Upper lobe of left lung (tissue), 6 donors: ENCODE results near the gene MYLK3. TPM values are rescaled to one million over a fixed set of nuclear protein-coding genes. Genes with fewer than 3 reads are reported as not detected.

Experiments
- ATAC-seq, 2 donors: fragments of 200-7000 bp; cut with Tn5 transposase; one replicate each; pipeline ENCODE4 v1.9.1; 2022; ENCODE audit warnings: mild to moderate bottlenecking in 2 of 2, moderate library complexity in 2 of 2; ENCODE audit not compliant: low FRiP score in 2 of 2
- DNase-seq, 2 donors: peaks; one replicate each; pipeline ENCODE4 v3.0.0-alpha.2; 2019 to 2020
- H3K27ac ChIP-seq, 4 donors: fragments of 200-600 bp; sonication (generic); one replicate each; pipeline ENCODE4 v1.5.1; 2016 to 2019
- H3K27me3 ChIP-seq, 4 donors: fragments of 200-600 bp; sonication (generic); one replicate each; pipeline ENCODE4 v1.5.1; 2017 to 2019
- H3K36me3 ChIP-seq, 4 donors: fragments of 200-600 bp; sonication (generic); one replicate each; pipeline ENCODE4 v1.5.1; 2016 to 2019
- H3K4me1 ChIP-seq, 4 donors: fragments of 200-600 bp; sonication (generic); one replicate each; pipeline ENCODE4 v1.5.1; 2018 to 2019
- H3K4me3 ChIP-seq, 4 donors: fragments of 200-600 bp; sonication (generic); one replicate each; pipeline ENCODE4 v1.5.1; 2017 to 2019; ENCODE audit warnings: mild to moderate bottlenecking in 2 of 4, moderate library complexity in 1 of 4
- H3K9me3 ChIP-seq, 4 donors: fragments of 200-600 bp; sonication (generic); one replicate each; pipeline ENCODE4 v1.5.1; 2018 to 2019
- CTCF ChIP-seq, 6 experiments: fragments of 450-650 bp in 4 of 6; fragments of 200-600 bp in 2 of 6; sonication (generic) in 2 of 6; IDR thresholded peaks; one replicate each; pipeline ENCODE4 v1.5.1; 2016 to 2019; ENCODE audit warnings: antibody characterized with exemption in 6 of 6
- EP300 ChIP-seq, 4 donors: sonication (generic); formaldehyde crosslinking; IDR thresholded peaks; one replicate each; pipeline ENCODE4 v1.5.1; 2017; ENCODE audit warnings: antibody characterized with exemption in 4 of 4, control low read depth in 2 of 4
- POLR2A ChIP-seq, 4 donors: fragments of 450-650 bp; IDR thresholded peaks; one replicate each; pipeline ENCODE4 v1.5.1; 2016 to 2017; ENCODE audit warnings: antibody characterized with exemption in 4 of 4, mild to moderate bottlenecking in 2 of 4
- POLR2AphosphoS5 ChIP-seq, 2 donors: sonication (generic); formaldehyde crosslinking; IDR thresholded peaks; one replicate each; pipeline ENCODE4 v1.5.1; 2017; ENCODE audit warnings: antibody characterized with exemption in 2 of 2
- WGBS, 2 donors: methylation state at CpG; one replicate each; pipeline ENCODE4 v1.1.5; 2017 to 2018; 5-methylcytosine and 5-hydroxymethylcytosine counted together
- total RNA-seq, 6 donors: library from RNA; depleted of rRNA in 4 of 6; stranded (reverse); fragments of >200 nt in 4 of 6; gene quantifications; one replicate each; pipeline versions ENCODE4 v1.1.0 to v1.2.1, GENCODE V29; 2016 to 2021
- donor health status: DM: no; HTN: no; CAD: no; lungs with moderate emphysema.
- donor health status: DM: no; HTN: yes; CAD: no; lungs with severe emphysema.

The MYLK3 gene
- total RNA-seq, 6 donors from 2014 or later, result 0.11 to 4.2 (median 1.1) TPM

- Histone ChIP-seq H3K27ac (no peak overlapping the region), H3K36me3 (peaks cover 15 to 100% (median 49%) of the 10 kb centered on the region in 4 donors), H3K4me3 (no peak overlapping the region), H3K9me3 (no peaks in the 10 kb centered on the region), H3K27me3 (no peaks in the 10 kb centered on the region), H3K4me1 (no peaks in the 10 kb centered on the region)
- peak; percentile 84 to 92 for ATAC-seq
- no peak for TF ChIP-seq POLR2A (IDR thresholded peaks at IDR 0.05)
- peak; percentile 58 to 75 (median 70) for TF ChIP-seq CTCF (IDR thresholded peaks at IDR 0.05)
- no peak for TF ChIP-seq EP300 (IDR thresholded peaks at IDR 0.05)
- DNase-seq, result peak in 1 of 2 donors; percentile 54
- 72 to 77% methylated on average over 6 of the region's 6 CpGs for WGBS, 2 donors
These were observed 74.7 kb downstream of the MYLK3 start for GRCh38 chr16:46673320-46674013.

DNA sequence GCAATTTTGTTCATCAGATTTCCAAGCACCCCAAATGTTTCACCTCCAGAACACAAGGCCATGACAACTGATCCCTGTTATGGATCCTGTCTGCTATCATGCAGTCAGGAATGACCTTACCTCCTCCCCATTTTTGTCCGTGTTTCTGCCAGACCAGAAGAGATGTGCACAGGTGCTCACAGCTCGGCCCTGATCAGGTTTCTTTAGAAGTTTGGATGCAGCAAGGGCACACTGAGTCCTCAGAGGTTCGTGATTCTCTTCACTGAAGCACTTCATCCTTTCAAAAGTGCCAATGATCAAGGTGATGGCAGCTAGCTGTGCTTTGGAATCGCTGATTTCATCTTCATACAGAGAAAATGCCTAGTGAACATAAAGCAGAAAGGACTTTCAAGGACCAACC, 86.0 kb downstream of the MYLK3 start:
- H3K27ac ChIP-seq, result no peak overlapping the region
- ATAC-seq (no peak), DNase-seq (no peak)
- H3K9me3 ChIP-seq, result no peaks in the 10 kb centered on the region
- peaks cover 0 to 4% (median 0%) of the 10 kb centered on the region in 4 donors for H3K4me1 ChIP-seq
- H3K4me3 ChIP-seq, result no peak overlapping the region
- peaks cover 16 to 89% (median 41%) of the 10 kb centered on the region in 4 donors for H3K36me3 ChIP-seq
- H3K27me3 ChIP-seq, result no peaks in the 10 kb centered on the region
- no peak for TF ChIP-seq EP300 (IDR thresholded peaks at IDR 0.05)
- TF ChIP-seq POLR2A (IDR thresholded peaks at IDR 0.05), result no peak
- TF ChIP-seq POLR2AphosphoS5 (IDR thresholded peaks at IDR 0.05), result no peak
- TF ChIP-seq CTCF (IDR thresholded peaks at IDR 0.05), result no peak
- WGBS, 2 donors, result 68 to 69% methylated on average over 4 of the region's 4 CpGs

GRCh38 chr16:46658925-46659324, 89.2 kb downstream of the MYLK3 start:
- TF ChIP-seq EP300 (IDR thresholded peaks at IDR 0.05) (no peak), POLR2AphosphoS5 (IDR thresholded peaks at IDR 0.05) (no peak), CTCF (IDR thresholded peaks at IDR 0.05) (no peak), POLR2A (IDR thresholded peaks at IDR 0.05) (no peak)
- no peak overlapping the region for H3K27ac ChIP-seq
- peak; percentile 89 to 90 for ATAC-seq
- peak in 1 of 2 donors; percentile 70 for DNase-seq
- H3K36me3 ChIP-seq, result peaks cover 12 to 65% (median 30%) of the 10 kb centered on the region in 4 donors
- peaks cover 0 to 4% (median 0%) of the 10 kb centered on the region in 4 donors for H3K4me1 ChIP-seq
- WGBS, 2 donors, result 15 to 33% methylated on average over 1 of the region's 1 CpG
- no peaks in the 10 kb centered on the region for H3K9me3 ChIP-seq
- no peaks in the 10 kb centered on the region for H3K27me3 ChIP-seq
- no peak overlapping the region for H3K4me3 ChIP-seq

Other genes with a start within 250 kb of the MYLK3 start
- 10 to 100 TPM in 1 of 6 donors, 1 to 10 TPM in 4, under 1 TPM in 1; 0.89 to 12.1 (median 1.6) TPM for gene SHCBP1, start 127.0 kb downstream of the MYLK3 start, total RNA-seq
- gene VPS35, start 59.2 kb downstream of the MYLK3 start, total RNA-seq, result 10 to 100 TPM; 25.0 to 93.0 (median 63.5) TPM
- 1 to 10 TPM; 1.4 to 4.3 (median 1.9) TPM for gene ORC6, start 58.7 kb downstream of the MYLK3 start, total RNA-seq
- 1 to 10 TPM; 4.2 to 9.5 (median 6.2) TPM for gene C16orf87, start 82.8 kb upstream of the MYLK3 start, total RNA-seq
- 10 to 100 TPM in 1 of 6 donors, 1 to 10 TPM in 5; 2.9 to 19.9 (median 6.3) TPM for gene GPT2, start 136.0 kb upstream of the MYLK3 start, total RNA-seq
- gene DNAJA2, start 225.3 kb upstream of the MYLK3 start, total RNA-seq, result 10 to 100 TPM; 15.7 to 51.2 (median 41.0) TPM